ENCODE measurements around the gene LRRC3.

Gene LRRC3

DNA sequence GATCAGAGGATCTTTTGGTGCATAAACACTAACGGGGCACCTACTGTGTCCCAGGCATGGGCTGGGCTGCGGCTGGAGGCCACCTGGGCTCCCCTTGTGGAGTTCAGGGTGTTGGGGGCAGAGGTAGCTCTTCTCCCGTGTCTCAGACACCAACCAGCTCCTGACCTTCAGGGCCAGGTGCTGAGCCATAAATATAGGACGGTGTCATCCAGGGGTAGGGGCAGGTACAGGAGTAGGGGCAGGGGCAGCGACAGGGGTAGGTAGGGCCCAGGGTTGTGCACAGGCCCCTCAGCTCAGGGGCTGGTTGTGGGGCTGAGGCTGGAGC lies 18.0 kb upstream of the LRRC3 start:
- Histone ChIP-seq H2AFZ (ENCODE audit: low read length) (no peak overlapping the region), H3K27me3 (ENCODE audit: insufficient read depth, low read length, poor library complexity, severe bottlenecking) (no peaks in the 10 kb centered on the region), H3K79me2 (ENCODE audit: insufficient read depth, low read length) (no peaks in the 10 kb centered on the region), H3F3A (ENCODE audit: low read depth) (no peaks in the 10 kb centered on the region), H3K4me2 (ENCODE audit: low read depth, low read length, poor library complexity, severe bottlenecking) (no peak overlapping the region), H4K20me1 (ENCODE audit: insufficient read depth, low read length, poor library complexity, severe bottlenecking) (no peaks in the 10 kb centered on the region), H3K9ac (ENCODE audit: low read depth, low read length, poor library complexity, severe bottlenecking) (no peak overlapping the region), H3K4me3 (ENCODE audit: low read length, poor library complexity, severe bottlenecking) (no peak overlapping the region), H3K9me3 (ENCODE audit: insufficient read depth, low read depth, low read length) (peaks cover 10% of the 10 kb centered on the region; the same call in 1 of the 2 replicates), H3K36me3 (ENCODE audit: insufficient read depth, low read length) (no peaks in the 10 kb centered on the region), H3K4me1 (ENCODE audit: insufficient read depth, low read length, poor library complexity, severe bottlenecking) (no peaks in the 10 kb centered on the region), H3K9me2 (replicated peaks; ENCODE audit: low read depth, low read length) (no peaks in the 10 kb centered on the region)
- TF ChIP-seq, protein P1, sequence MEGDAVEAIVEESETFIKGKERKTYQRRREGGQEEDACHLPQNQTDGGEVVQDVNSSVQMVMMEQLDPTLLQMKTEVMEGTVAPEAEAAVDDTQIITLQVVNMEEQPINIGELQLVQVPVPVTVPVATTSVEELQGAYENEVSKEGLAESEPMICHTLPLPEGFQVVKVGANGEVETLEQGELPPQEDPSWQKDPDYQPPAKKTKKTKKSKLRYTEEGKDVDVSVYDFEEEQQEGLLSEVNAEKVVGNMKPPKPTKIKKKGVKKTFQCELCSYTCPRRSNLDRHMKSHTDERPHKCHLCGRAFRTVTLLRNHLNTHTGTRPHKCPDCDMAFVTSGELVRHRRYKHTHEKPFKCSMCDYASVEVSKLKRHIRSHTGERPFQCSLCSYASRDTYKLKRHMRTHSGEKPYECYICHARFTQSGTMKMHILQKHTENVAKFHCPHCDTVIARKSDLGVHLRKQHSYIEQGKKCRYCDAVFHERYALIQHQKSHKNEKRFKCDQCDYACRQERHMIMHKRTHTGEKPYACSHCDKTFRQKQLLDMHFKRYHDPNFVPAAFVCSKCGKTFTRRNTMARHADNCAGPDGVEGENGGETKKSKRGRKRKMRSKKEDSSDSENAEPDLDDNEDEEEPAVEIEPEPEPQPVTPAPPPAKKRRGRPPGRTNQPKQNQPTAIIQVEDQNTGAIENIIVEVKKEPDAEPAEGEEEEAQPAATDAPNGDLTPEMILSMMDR (conservative IDR thresholded peaks at IDR 0.05; ENCODE audit: low read length), result no peak
- no peak for TF ChIP-seq EZH2phosphoT487 (IDR thresholded peaks at IDR 0.05; ENCODE audit: borderline replicate concordance)

DNA sequence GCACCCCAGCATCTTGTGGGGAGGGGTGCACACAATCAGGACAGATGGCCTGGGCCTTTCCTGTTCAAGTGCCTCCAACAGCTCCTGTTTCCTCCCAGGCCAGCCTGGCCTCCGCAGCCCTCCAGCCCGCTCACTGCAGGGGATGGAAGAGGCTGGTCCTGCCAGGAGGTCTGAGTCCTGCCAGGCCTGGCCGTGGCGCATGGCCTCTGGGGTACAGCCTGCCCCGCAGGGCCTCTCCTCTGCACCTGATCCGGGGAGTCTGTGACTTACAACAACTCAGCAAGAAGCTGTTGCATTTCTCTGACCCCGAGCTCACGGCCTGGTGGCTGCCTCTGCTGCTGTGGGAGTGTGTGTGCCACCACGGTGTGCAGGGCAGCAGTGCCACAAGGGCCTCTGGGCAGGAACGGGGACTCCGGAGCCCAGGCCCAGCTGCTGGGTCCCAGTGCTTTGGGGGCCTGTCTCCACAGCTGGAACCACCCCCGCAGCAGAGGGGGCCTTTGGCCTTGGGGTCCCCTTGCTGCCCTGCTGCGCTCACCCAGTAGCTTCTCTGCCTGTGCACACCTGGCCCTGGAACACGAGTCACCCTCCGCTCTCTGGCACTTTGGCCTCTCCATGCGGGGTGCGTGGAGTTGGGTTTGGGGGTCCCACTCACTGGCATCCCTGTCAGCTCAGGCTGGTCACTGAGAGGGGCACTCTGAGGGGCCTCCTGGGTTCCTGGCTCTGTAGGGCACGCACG lies 17.4 kb upstream of the LRRC3 start:
- Histone ChIP-seq H3K9me2 (replicated peaks; ENCODE audit: low read depth, low read length) (no peaks in the 10 kb centered on the region), H3K9ac (ENCODE audit: low read depth, low read length, poor library complexity, severe bottlenecking) (no peak overlapping the region), H3K4me2 (ENCODE audit: low read depth, low read length, poor library complexity, severe bottlenecking) (no peak overlapping the region), H4K20me1 (ENCODE audit: insufficient read depth, low read length, poor library complexity, severe bottlenecking) (no peaks in the 10 kb centered on the region), H3K27me3 (ENCODE audit: insufficient read depth, low read length, poor library complexity, severe bottlenecking) (no peaks in the 10 kb centered on the region), H3K79me2 (ENCODE audit: insufficient read depth, low read length) (no peaks in the 10 kb centered on the region), H3K36me3 (ENCODE audit: insufficient read depth, low read length) (no peaks in the 10 kb centered on the region), H3K4me1 (ENCODE audit: insufficient read depth, low read length, poor library complexity, severe bottlenecking) (no peaks in the 10 kb centered on the region), H3K9me3 (ENCODE audit: insufficient read depth, low read depth, low read length) (peaks cover 8% of the 10 kb centered on the region; the same call in 1 of the 2 replicates), H3F3A (ENCODE audit: low read depth) (no peaks in the 10 kb centered on the region), H3K4me3 (ENCODE audit: low read length, poor library complexity, severe bottlenecking) (no peak overlapping the region), H2AFZ (ENCODE audit: low read length) (no peak overlapping the region)
- TF ChIP-seq EZH2phosphoT487 (IDR thresholded peaks at IDR 0.05; ENCODE audit: borderline replicate concordance), result no peak
- TF ChIP-seq, protein P1 (conservative IDR thresholded peaks at IDR 0.05; ENCODE audit: low read length), result no peak

GRCh38 chr21:44438531-44439210 lies 16.6 kb upstream of the LRRC3 start:
- no peaks in the 10 kb centered on the region for H3K9me2 ChIP-seq (replicated peaks; ENCODE audit: low read depth, low read length)

More at GRCh38 chr21:44438531-44439210, 16.6 kb upstream of the LRRC3 start:
- Histone ChIP-seq H3K9ac (ENCODE audit: low read depth, low read length, poor library complexity, severe bottlenecking) (no peak overlapping the region), H3K4me3 (ENCODE audit: low read length, poor library complexity, severe bottlenecking) (no peak overlapping the region), H3F3A (ENCODE audit: low read depth) (no peaks in the 10 kb centered on the region), H4K20me1 (ENCODE audit: insufficient read depth, low read length, poor library complexity, severe bottlenecking) (no peaks in the 10 kb centered on the region), H3K4me1 (ENCODE audit: insufficient read depth, low read length, poor library complexity, severe bottlenecking) (no peaks in the 10 kb centered on the region), H3K9me3 (ENCODE audit: insufficient read depth, low read depth, low read length) (peaks cover 8% of the 10 kb centered on the region; the same call in 1 of the 2 replicates), H3K27me3 (ENCODE audit: insufficient read depth, low read length, poor library complexity, severe bottlenecking) (no peaks in the 10 kb centered on the region), H3K36me3 (ENCODE audit: insufficient read depth, low read length) (no peaks in the 10 kb centered on the region), H3K4me2 (ENCODE audit: low read depth, low read length, poor library complexity, severe bottlenecking) (no peak overlapping the region), H3K79me2 (ENCODE audit: insufficient read depth, low read length) (no peaks in the 10 kb centered on the region), H2AFZ (ENCODE audit: low read length) (no peak overlapping the region)
- TF ChIP-seq, protein P1 (conservative IDR thresholded peaks at IDR 0.05; ENCODE audit: low read length), result no peak
- no peak for TF ChIP-seq EZH2phosphoT487 (IDR thresholded peaks at IDR 0.05; ENCODE audit: borderline replicate concordance)
